ENCODE measurements around the gene KRTAP2-1. TPM values are rescaled to one million over a fixed set of nuclear protein-coding genes. Genes with fewer than 3 reads are reported as not detected.
"Not testable (repeated sequence)": the region's sequence is repeated elsewhere in the genome, so short reads cannot be mapped to it uniquely, and the experiment has no call there.

KRTAP2-1 gene
- total and polyA plus RNA-seq, 10 donors, result not detected

GRCh38 chr17:41069031-41069430 is 21.9 kb upstream of the KRTAP2-1 start:
- Histone ChIP-seq H3K27me3 (replicated peaks in 1 of 7) (no peaks in the 10 kb centered on the region), H3K9me3 (no peaks in the 10 kb centered on the region), H3K4me1 (no peaks in the 10 kb centered on the region), H3K36me3 (no peaks in the 10 kb centered on the region), H3K4me3 (no peak overlapping the region), H3K27ac (no peak overlapping the region)
- WGBS, 5 donors, result 42 to 73% (median 53%) methylated on average over 3 of the region's 3 CpGs
- no peak for DNase-seq
- TF ChIP-seq POLR2AphosphoS5 (IDR thresholded peaks at IDR 0.05), result no peak
- intact Hi-C loops (cut with DNase I; ENCODE audit: low total_unique reads), result no loop called here

GRCh38 chr17:41067281-41067680 is 20.2 kb upstream of the KRTAP2-1 start:
- H3K4me3 ChIP-seq, result no peak overlapping the region
- TF ChIP-seq CTCF (IDR thresholded peaks at IDR 0.05 in 8 of 11, conservative IDR thresholded peaks at IDR 0.05 in 3 of 11), result no peak
- no peak for TF ChIP-seq POLR2AphosphoS5 (IDR thresholded peaks at IDR 0.05)
- TF ChIP-seq POLR2A (IDR thresholded peaks at IDR 0.05), result no peak
- H3K36me3 ChIP-seq, result no peaks in the 10 kb centered on the region
- intact Hi-C loops (cut with DNase I; ENCODE audit: low total_unique reads), result no loop called here
- H3K27ac ChIP-seq, result no peak overlapping the region
- no peak for DNase-seq
- no peaks in the 10 kb centered on the region for H3K9me3 ChIP-seq
- H3K27me3 ChIP-seq (replicated peaks in 1 of 7), result peaks cover 0 to 1% (median 0%) of the 10 kb centered on the region in 7 donors
- H3K4me1 ChIP-seq, result no peaks in the 10 kb centered on the region

GRCh38 chr17:41065829-41066624 is 18.9 kb upstream of the KRTAP2-1 start, which contains the start of gene KRTAP2-4:
KRTAP2-4 (minus strand) TSS chr17:41065879; CDS start chr17:41065845, 34 bp downstream.
- Histone ChIP-seq H3K27ac (no peak within 1 kb of the TSS), H3K4me1 (no peaks in the 10 kb centered on the region), H3K36me3 (no peaks in the 10 kb centered on the region), H3K4me3 (no peak within 1 kb of the TSS), H3K9me3 (no peaks in the 10 kb centered on the region), H3K27me3 (replicated peaks in 1 of 7) (peaks cover 0 to 8% (median 0%) of the 10 kb centered on the region in 7 donors)
- no peak for TF ChIP-seq CTCF (IDR thresholded peaks at IDR 0.05 in 8 of 11, conservative IDR thresholded peaks at IDR 0.05 in 3 of 11)
- no peak for TF ChIP-seq POLR2AphosphoS5 (IDR thresholded peaks at IDR 0.05)
- no peak for TF ChIP-seq POLR2A (IDR thresholded peaks at IDR 0.05)
- DNase-seq, result no peak
- WGBS, 5 donors, result 81 to 91% (median 85%) methylated on average over 5 to 6 of the region's 6 CpGs
- intact Hi-C loops (cut with DNase I; ENCODE audit: low total_unique reads), result no loop called here

- H3K27me3 ChIP-seq (replicated peaks in 1 of 7), result peaks cover 0 to 14% (median 0%) of the 10 kb centered on the region in 7 donors
- H3K4me3 ChIP-seq; H3K36me3 ChIP-seq; H3K9me3 ChIP-seq; H3K4me1 ChIP-seq; DNase-seq; intact Hi-C loops (cut with DNase I; ENCODE audit: low total_unique reads); H3K27ac ChIP-seq: not testable (repeated sequence)
- 74 to 93% (median 78%) methylated on average over 7 to 10 of the region's 16 CpGs for WGBS, 5 donors
Measured at GRCh38 chr17:41065016-41065689, 18.0 kb upstream of the KRTAP2-1 start.

GRCh38 chr17:41064301-41064700 is 17.2 kb upstream of the KRTAP2-1 start:
- WGBS, 5 donors, result 61 to 78% (median 71%) methylated on average over 1 of the region's 1 CpG
- intact Hi-C loops (cut with DNase I; ENCODE audit: low total_unique reads), result no loop called here
- Histone ChIP-seq H3K36me3 (no peaks in the 10 kb centered on the region), H3K4me3 (no peak overlapping the region), H3K9me3 (no peaks in the 10 kb centered on the region), H3K27ac (no peak overlapping the region), H3K4me1 (no peaks in the 10 kb centered on the region), H3K27me3 (replicated peaks in 1 of 7) (peaks cover 0 to 22% (median 2%) of the 10 kb centered on the region in 7 donors)
- DNase-seq, result no peak
- no peak for TF ChIP-seq CTCF (IDR thresholded peaks at IDR 0.05 in 8 of 11, conservative IDR thresholded peaks at IDR 0.05 in 3 of 11)
- TF ChIP-seq POLR2AphosphoS5 (IDR thresholded peaks at IDR 0.05), result no peak
- TF ChIP-seq POLR2A (IDR thresholded peaks at IDR 0.05), result no peak
